ENCODE results near the gene PLA2G4E.

DNA sequence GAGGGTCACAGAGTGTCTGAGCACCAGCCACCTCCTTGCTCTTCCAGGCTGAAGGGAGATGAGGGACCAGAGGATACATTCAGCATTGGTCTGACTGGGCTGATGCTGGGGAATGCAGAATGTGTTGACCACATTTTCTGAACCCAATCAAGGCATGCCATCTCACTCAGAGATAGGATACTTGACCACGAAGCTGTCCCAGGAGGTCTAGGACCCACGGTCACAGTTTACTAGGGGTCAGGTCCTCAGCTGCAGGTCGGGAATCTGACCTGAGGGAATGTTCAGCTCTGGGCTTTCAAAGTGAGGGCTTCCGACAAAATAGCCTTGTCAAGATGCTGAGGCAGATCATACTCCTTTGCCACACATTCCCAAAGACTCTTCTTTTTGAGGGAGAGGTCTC, 19.6 kb downstream of the PLA2G4E start:
- TF ChIP-seq, protein P1, sequence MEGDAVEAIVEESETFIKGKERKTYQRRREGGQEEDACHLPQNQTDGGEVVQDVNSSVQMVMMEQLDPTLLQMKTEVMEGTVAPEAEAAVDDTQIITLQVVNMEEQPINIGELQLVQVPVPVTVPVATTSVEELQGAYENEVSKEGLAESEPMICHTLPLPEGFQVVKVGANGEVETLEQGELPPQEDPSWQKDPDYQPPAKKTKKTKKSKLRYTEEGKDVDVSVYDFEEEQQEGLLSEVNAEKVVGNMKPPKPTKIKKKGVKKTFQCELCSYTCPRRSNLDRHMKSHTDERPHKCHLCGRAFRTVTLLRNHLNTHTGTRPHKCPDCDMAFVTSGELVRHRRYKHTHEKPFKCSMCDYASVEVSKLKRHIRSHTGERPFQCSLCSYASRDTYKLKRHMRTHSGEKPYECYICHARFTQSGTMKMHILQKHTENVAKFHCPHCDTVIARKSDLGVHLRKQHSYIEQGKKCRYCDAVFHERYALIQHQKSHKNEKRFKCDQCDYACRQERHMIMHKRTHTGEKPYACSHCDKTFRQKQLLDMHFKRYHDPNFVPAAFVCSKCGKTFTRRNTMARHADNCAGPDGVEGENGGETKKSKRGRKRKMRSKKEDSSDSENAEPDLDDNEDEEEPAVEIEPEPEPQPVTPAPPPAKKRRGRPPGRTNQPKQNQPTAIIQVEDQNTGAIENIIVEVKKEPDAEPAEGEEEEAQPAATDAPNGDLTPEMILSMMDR (conservative IDR thresholded peaks at IDR 0.05; ENCODE audit: low read depth, low read length): no peak
- no peak for TF ChIP-seq EZH2 (IDR thresholded peaks at IDR 0.05; ENCODE audit: borderline replicate concordance, low read depth, low read length, poor library complexity, severe bottlenecking)
